HFF-Myc (cell line): ENCODE measurements around the gene KIAA1671.

Experiments used
- DNase-seq: peaks from one replicate; pipeline ENCODE4 v3.0.0-alpha.2; 2011; ENCODE audit warnings: low read depth; ENCODE audit errors: extremely low read depth
- H3K4me3 ChIP-seq: replicated peaks from 2 replicates; pipeline ENCODE4 v1.5.1; 2011; ENCODE audit warnings: low read depth, mild to moderate bottlenecking, control low read depth, low read length
- CTCF ChIP-seq: IDR thresholded peaks from 2 replicates; pipeline ENCODE4 v1.5.1; 2012; ENCODE audit warnings: mild to moderate bottlenecking, low read depth, low read length, control low read depth; ENCODE audit errors: missing control alignments

The KIAA1671 gene

DNA sequence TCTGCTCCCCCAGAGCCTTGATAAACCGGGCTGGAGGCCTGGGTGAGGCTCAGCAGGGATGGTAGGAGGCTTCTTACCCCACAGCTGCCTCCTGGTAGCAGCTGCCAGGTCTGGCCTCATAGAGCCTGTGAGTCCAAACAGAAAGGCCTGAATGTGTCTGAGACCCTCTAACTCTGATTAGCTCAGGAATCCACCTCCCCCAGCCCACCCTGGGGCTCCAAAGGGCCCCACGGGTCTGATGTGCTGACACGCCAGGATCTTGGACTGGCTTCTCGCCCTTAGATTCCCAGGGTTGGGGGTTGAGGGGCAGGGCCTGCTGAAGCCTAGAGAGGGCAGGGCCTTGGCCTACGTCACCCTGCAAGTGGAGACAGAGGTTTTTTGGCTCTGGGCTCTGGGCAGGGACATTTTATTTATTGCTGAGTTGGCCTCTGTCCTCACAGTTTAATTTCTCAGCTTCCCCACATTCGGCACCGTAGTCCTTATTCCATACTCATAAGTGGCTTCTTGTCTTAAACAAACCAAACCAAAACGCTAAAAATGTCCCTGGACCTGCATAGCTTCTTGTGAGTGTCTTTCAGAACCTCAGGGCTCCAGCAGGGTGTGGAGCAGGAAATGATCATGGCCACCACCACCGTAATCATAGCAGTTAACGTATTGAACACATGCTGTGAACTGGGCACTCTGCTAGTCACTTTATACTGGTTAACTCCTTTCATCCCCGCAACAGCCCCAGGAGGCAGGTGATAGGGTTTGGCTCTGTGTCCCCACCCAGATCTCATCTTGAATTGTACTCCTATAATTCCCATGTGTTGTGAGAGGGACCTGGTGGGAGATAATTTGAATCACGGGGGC is 25.1 kb downstream of the KIAA1671 start:
- no peak for TF ChIP-seq CTCF
- no peak for DNase-seq
- H3K4me3 ChIP-seq: no peak overlapping the region

GRCh38 chr22:24978308-24978707 is 25.8 kb downstream of the KIAA1671 start:
- TF ChIP-seq CTCF: no peak
- no peak overlapping the region for H3K4me3 ChIP-seq
- DNase-seq: no peak

DNA sequence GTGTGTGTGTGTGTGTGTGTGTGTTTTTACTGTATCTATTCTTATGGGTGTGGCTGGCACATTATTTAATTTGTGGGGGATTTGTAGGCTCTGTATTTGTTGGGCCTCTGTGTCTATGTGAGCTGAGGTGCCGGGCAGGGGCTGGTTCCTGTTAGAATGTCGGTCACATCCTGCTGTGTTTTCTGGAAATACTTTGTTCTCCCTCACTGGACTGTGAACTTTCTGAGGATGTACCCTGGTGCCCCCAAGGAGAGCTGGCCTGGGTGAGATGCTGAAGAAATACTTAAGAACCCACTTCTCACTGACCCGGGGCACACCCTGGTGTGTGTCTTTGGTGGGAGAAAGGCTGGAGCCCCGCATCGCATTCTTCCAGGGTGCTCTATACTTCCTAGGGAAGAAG is 28.6 kb downstream of the KIAA1671 start:
- no peak for TF ChIP-seq CTCF
- DNase-seq: no peak
- no peak overlapping the region for H3K4me3 ChIP-seq

DNA sequence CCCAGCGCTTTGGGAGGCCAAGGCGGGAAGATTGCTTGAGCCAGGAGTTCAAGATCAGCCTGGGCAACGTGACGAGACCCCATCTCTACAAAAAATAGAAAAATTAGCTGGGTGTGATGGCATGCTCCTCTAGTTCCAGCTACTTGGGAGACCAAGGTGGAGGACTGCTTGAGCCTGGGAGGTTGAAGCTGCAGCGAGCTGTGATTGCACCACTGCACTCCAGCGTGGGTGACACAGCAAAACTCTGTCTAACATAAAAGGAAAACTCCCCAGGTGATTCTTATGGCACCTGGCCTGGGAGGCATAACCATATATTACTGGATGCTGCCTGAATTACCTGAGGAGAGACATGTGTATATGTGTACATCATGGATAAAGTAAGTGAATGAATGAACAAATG is 29.1 kb downstream of the KIAA1671 start:
- no peak overlapping the region for H3K4me3 ChIP-seq
- no peak for DNase-seq
- no peak for TF ChIP-seq CTCF

DNA sequence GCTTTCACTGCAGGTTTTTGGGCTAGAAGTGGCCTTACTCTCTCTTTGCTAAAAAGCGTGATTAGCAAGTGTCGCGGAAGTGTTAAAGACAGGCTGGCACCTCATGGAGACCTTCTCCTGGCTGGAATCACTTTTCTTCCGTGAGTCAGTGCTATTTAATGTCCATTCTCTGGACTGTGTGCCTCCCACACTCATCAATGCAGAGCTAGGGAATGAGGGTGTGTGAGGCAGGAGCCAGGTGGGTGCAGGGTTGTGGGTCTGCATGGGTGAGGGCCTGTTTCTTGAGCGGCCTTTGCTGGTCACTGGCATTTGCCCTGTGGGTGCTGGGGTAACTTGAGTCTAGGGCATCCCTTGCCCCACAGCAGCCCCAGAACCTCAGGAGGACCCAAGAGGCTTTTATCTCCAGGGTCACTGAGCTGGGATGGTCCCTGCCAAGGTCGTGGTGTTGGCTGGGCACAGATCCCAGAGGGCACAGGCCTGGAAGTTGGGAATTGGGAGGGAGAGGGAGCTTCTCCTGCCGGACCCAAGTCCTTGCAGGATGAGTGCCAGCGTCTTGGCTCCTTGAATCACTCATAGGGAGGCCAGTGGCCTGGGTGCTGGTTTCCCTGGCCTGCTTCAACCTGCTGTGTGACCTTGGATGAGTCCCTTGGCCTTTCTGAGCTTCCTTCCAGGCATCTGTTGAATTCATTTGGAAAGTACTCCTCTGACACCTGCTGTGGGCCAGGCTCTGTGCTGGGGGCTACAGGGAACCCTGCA is 30.0 kb downstream of the KIAA1671 start:
- H3K4me3 ChIP-seq: no peak overlapping the region
- DNase-seq: no peak
- TF ChIP-seq CTCF: no peak

GRCh38 chr22:24983151-24983550 is 30.6 kb downstream of the KIAA1671 start:
- no peak overlapping the region for H3K4me3 ChIP-seq
- no peak for TF ChIP-seq CTCF
- DNase-seq: no peak
